ENCODE data around the gene NEUROG1. TPM values are rescaled to one million over a fixed set of nuclear protein-coding genes. Genes with fewer than 3 reads are reported as not detected.

Gene NEUROG1
- total and polyA plus RNA-seq, 10 of the 15 experiments (the other 5 are each of a cell fraction or from before 2014, with no cell fraction given) = not detected

DNA sequence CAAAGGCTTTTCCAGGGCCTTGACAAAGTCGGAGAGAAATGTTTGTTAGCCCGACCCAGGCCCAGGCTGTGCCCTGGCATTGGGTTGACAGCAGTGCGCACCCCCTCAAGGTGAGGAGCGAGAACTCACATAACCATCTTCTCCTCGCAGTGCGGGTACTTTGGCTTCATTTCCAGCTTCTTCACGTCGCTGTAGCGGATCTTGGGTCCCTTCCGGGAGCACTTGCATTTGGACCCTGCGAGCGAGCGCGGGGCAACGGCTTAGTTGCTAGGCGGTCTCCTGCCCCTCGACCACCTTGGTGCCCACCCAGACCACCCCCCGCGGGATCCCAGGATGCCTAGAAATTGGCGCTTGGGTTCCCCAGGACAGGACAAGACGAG is 42.5 kb upstream of the NEUROG1 start:
- no peak for ATAC-seq
- Histone ChIP-seq H3K4me3 (no peak overlapping the region), H2AFZ (ENCODE audit: control insufficient read depth, low read depth, low read length) (no peak overlapping the region), H3K4me1 (ENCODE audit: control insufficient read depth, insufficient read depth, low read length) (no peaks in the 10 kb centered on the region; the same call in 1 of the 2 replicates), H3K27ac (ENCODE audit: control insufficient read depth, insufficient read depth) (no peak overlapping the region), H3K79me2 (ENCODE audit: control insufficient read depth, insufficient read depth, low read length) (no peaks in the 10 kb centered on the region), H3K9ac (ENCODE audit: control insufficient read depth, insufficient read depth, low read length) (no peak overlapping the region), H3K36me3 (ENCODE audit: control insufficient read depth in 2 of 2, insufficient read depth in 2 of 2, low read length in 1 of 2) (no peaks in the 10 kb centered on the region), H3K4me2 (ENCODE audit: control insufficient read depth, insufficient read depth) (no peak overlapping the region), H3K27me3 (replicated peaks in 1 of 2; ENCODE audit: control insufficient read depth in 2 of 2, insufficient read depth in 2 of 2, low read length in 1 of 2) (peaks cover 0 to 16% of the 10 kb centered on the region in 2 experiments), H3K9me3 (replicated peaks; ENCODE audit: control insufficient read depth, insufficient read depth, low read length) (no peaks in the 10 kb centered on the region; the same call in 2 of the 3 replicates), H4K20me1 (ENCODE audit: control insufficient read depth, insufficient read depth) (no peaks in the 10 kb centered on the region)
- no peak for FAIRE-seq
- TF ChIP-seq MYC (IDR thresholded peaks at IDR 0.05; ENCODE audit: insufficient read depth, insufficient read length, insufficient replicate concordance, low read length, severe bottlenecking) = no peak
- no peak for TF ChIP-seq NFYA (IDR thresholded peaks at IDR 0.05; ENCODE audit: borderline replicate concordance, low read depth, low read length)
- no peak for TF ChIP-seq MTA2 (IDR thresholded peaks at IDR 0.05; ENCODE audit: low read depth)
- no peak for TF ChIP-seq PAX5 (IDR thresholded peaks at IDR 0.05; ENCODE audit: borderline replicate concordance, low read depth, low read length)
- no peak for TF ChIP-seq BRCA1 (IDR thresholded peaks at IDR 0.05; ENCODE audit: low read depth, low read length)
- TF ChIP-seq SREBF1 (IDR thresholded peaks at IDR 0.05; ENCODE audit: low read length) = no peak
- TF ChIP-seq TCF7 (IDR thresholded peaks at IDR 0.05; ENCODE audit: borderline replicate concordance) = no peak
- TF ChIP-seq RBBP5 (conservative IDR thresholded peaks at IDR 0.05) = no peak
- no peak for TF ChIP-seq DPF2 (IDR thresholded peaks at IDR 0.05)
- no peak for TF ChIP-seq ZZZ3 (IDR thresholded peaks at IDR 0.05; ENCODE audit: control insufficient read depth, insufficient read length, low read depth)
- TF ChIP-seq ZNF207 (IDR thresholded peaks at IDR 0.05; ENCODE audit: borderline replicate concordance) = no peak
- no peak for TF ChIP-seq MYB (IDR thresholded peaks at IDR 0.05; ENCODE audit: borderline replicate concordance, low read depth, low read length)
- TF ChIP-seq RFX5 (IDR thresholded peaks at IDR 0.05; ENCODE audit: low read depth, low read length) = no peak
- no peak for TF ChIP-seq RAD51 (IDR thresholded peaks at IDR 0.05)
- CTCF ChIA-PET = interaction anchor here (2.4 kb wide), 1 partner anchor 12 kb away, joined by 12 read pairs; no protein-coding TSS in a partner anchor
- no peak for DNase-seq (ENCODE audit: low read depth, low spot score)
- BruUV-seq (replicated peaks) = no TSS peak
- in situ Hi-C loops (cut with MboI) (no loop called here), intact Hi-C loops (cut with micrococcal nuclease; ENCODE audit: unreplicated experiment) (no loop called here)
- SMC1A ChIA-PET (ENCODE audit: uncharacterized antibody, unreplicated experiment) = no interaction called here
- POLR2A ChIA-PET = no interaction called here
- RAD21 ChIA-PET (ENCODE audit: unreplicated experiment) = no interaction called here
- WGBS (ENCODE audit: insufficient coverage, insufficient replicate concordance, low lambda C conversion rate, missing lambda C conversion rate) = 42% methylated on average over 21 of the region's 21 CpGs

Measured in GM12878 (cell line).